Mucosa of stomach (tissue), 1 donor: ENCODE results near the gene OR51M1.

Source experiments
- H3K27me3 ChIP-seq: one replicate; pipeline ENCODE4 v1.7.0; 2013; ENCODE audit warnings: mild to moderate bottlenecking, low read length; ENCODE audit not compliant: control insufficient read depth, insufficient read depth
- H3K36me3 ChIP-seq: one replicate; pipeline ENCODE4 v1.7.0; 2013; ENCODE audit warnings: low read length; ENCODE audit not compliant: control insufficient read depth, insufficient read depth
- H3K4me1 ChIP-seq: one replicate; pipeline ENCODE4 v1.7.0; 2013; ENCODE audit warnings: mild to moderate bottlenecking, low read length; ENCODE audit not compliant: control insufficient read depth, insufficient read depth
- H3K4me3 ChIP-seq: one replicate; pipeline ENCODE4 v1.7.0; 2013; ENCODE audit warnings: low read length
- H3K9ac ChIP-seq: one replicate; pipeline ENCODE4 v1.7.0; 2013; ENCODE audit warnings: mild to moderate bottlenecking, low read length, moderate library complexity
- H3K9me3 ChIP-seq: one replicate; pipeline ENCODE4 v1.7.0; 2013; ENCODE audit warnings: mild to moderate bottlenecking, low read length, moderate library complexity; ENCODE audit not compliant: control insufficient read depth
- donor health status: Pancreatic carcinoma.

The OR51M1 gene

DNA sequence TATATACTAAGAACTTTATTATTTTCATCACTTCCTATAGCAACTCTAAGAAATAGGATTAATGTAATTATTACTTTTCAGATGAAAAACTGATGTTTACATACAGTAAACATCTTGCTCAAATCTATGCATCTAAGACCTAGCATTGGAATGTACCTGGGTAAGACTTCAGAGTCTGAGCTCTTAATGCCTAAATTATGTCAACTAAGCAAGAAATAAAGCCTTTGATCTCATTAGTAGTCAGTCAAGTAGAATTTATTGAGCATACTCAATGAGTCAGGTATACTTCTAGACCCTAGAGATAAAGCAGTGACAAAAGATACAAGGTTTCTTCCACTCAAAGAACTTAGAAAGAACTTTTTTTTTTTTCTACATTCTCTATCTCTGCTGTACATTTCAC, 21.6 kb downstream of the OR51M1 start:
- Histone ChIP-seq H3K4me1 (no peaks in the 10 kb centered on the region), H3K4me3 (no peak overlapping the region), H3K9ac (no peak overlapping the region), H3K27me3 (no peaks in the 10 kb centered on the region), H3K36me3 (no peaks in the 10 kb centered on the region), H3K9me3 (no peaks in the 10 kb centered on the region)

DNA sequence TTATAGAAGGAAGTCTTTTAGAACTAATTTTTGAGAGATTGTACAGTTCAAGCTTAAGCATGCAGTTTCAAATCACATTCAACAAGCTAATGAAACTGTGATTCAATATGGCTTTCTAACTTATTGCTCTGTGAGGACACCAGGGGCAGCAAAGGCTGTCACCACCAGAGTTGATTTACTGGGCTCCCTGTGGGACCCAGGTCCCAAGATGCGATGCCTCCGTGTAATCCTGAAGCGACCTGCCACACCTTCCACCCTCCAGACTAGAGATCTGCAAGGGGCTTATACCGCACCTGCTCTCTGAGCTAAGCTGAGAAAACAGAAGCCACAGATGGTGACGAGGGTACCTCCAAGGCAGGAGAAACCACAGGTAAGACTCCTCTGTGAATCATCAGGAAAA, 37.4 kb downstream of the OR51M1 start:
- H3K27me3 ChIP-seq = no peaks in the 10 kb centered on the region
- no peak overlapping the region for H3K9ac ChIP-seq
- H3K9me3 ChIP-seq = no peaks in the 10 kb centered on the region
- no peaks in the 10 kb centered on the region for H3K4me1 ChIP-seq
- no peaks in the 10 kb centered on the region for H3K36me3 ChIP-seq
- no peak overlapping the region for H3K4me3 ChIP-seq

DNA sequence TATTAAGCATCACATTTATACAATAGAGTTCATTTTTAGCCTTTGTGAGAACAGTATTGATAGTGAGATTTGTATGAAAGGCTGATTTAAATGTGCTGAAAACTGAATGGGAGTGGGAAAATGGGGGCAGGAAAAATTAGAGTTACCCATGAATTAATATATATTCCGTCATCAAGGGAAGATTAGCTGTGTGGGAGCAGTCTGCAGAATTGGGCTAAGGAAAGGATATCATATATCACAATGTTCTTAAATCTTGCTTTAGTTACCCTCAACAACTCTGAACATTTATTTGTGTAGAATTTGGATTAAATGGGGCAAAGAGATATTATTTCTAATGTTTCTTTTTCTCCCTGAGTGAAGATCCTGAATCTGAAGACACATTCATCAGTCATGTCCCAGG, 38.2 kb downstream of the OR51M1 start, which contains the start of gene OR51Q1:
Gene OR51Q1 (plus strand): TSS at position 301 of the 400 bp plus-strand sequence. CDS start 90 bp downstream, at position 391.
- no peaks in the 10 kb centered on the region for H3K4me1 ChIP-seq
- H3K9ac ChIP-seq = no peak within 1 kb of the TSS
- H3K4me3 ChIP-seq = no peak within 1 kb of the TSS
- H3K36me3 ChIP-seq = no peaks in the 10 kb centered on the region
- no peaks in the 10 kb centered on the region for H3K9me3 ChIP-seq
- no peaks in the 10 kb centered on the region for H3K27me3 ChIP-seq

DNA sequence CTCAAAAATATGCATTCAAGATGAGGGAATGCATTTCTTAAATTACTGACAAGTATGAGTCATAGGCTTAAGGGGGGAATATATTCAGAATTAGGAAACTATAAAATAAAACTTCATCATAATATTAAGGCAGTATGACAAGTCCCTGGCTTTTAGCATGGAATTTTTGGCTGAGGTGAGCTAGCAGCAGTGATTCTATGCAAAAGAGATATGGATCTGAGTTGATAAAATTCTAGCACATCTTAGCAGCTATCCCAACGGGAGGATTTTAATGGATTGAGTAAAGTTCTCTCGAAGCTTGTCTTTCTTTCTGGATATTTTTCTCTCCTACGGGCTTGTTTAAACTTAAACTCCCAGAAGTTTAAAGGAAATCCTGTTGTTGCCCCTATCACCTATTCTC, 39.5 kb downstream of the OR51M1 start:
- H3K9me3 ChIP-seq = no peaks in the 10 kb centered on the region
- no peaks in the 10 kb centered on the region for H3K4me1 ChIP-seq
- H3K4me3 ChIP-seq = no peak overlapping the region
- H3K36me3 ChIP-seq = no peaks in the 10 kb centered on the region
- no peak overlapping the region for H3K9ac ChIP-seq
- H3K27me3 ChIP-seq = no peaks in the 10 kb centered on the region

DNA sequence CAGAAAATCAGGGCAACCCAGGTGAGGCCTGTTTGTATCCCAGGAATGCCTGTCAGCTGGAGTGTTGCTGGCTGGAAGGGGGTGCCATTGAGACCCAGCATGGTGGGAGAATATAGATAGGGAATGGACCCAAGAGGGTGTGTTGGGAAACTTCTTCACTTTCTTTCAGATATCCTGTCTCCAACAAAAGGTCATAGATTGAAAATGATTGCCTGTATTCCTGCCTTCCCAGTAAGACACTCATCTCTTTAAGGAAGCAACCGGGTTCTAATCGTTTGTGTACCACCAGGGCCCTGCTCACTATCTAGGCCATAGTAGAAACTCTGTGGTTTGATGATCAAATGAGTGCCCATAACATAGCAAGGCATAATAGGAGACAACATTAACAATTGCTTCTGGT, 57.8 kb downstream of the OR51M1 start, which contains the start of gene OR51I1:
Gene OR51I1 (minus strand): TSS at position 101 of the 400 bp plus-strand sequence. CDS start 0 bp downstream, at position 101.
- Histone ChIP-seq H3K27me3 (no peaks in the 10 kb centered on the region), H3K4me1 (no peaks in the 10 kb centered on the region), H3K4me3 (no peak within 1 kb of the TSS), H3K9me3 (no peaks in the 10 kb centered on the region), H3K9ac (no peak within 1 kb of the TSS), H3K36me3 (no peaks in the 10 kb centered on the region)
